Activated CD4-positive, alpha-beta T cell treated with anti-CD3 and anti-CD28 coated beads, Interleukin-2, amount 10 ng/mL, durations not matched to agents 7 days and 5 days (primary cell): ENCODE results near the gene EHF. TPM values are rescaled to one million over a fixed set of nuclear protein-coding genes. Genes with fewer than 3 reads are reported as not detected.
"Not testable (repeated sequence)": the region's sequence is repeated elsewhere in the genome, so short reads cannot be mapped to it uniquely, and the experiment has no call there.

ENCODE experiments used
- CTCF ChIA-PET: fragments of 350-600 bp; sonication (Branson Sonifier 250); formaldehyde crosslinking; loops from one replicate; lab custom pipeline; 2021; ENCODE audit warnings: antibody characterized with exemption; lab: Charles Lee
- POLR2A ChIA-PET: fragments of 350-600 bp; sonication (Branson Sonifier 250); formaldehyde crosslinking; loops from one replicate; lab custom pipeline; 2021; ENCODE audit warnings: antibody characterized with exemption; lab: Charles Lee
- DNase-seq: peaks from one replicate; pipeline ENCODE4 v3.0.0-alpha.2; 2020
- H3K27ac Mint-ChIP-seq: one replicate; pipeline ENCODE4 v1.8.0; 2021; ENCODE audit warnings: mild to moderate bottlenecking, moderate library complexity, mixed read lengths
- H3K27me3 Mint-ChIP-seq: one replicate; pipeline ENCODE4 v1.8.0; 2021; ENCODE audit warnings: mixed read lengths
- H3K36me3 Mint-ChIP-seq: one replicate; pipeline ENCODE4 v1.8.0; 2021; ENCODE audit warnings: low read depth, mixed read lengths
- H3K4me1 Mint-ChIP-seq: one replicate; pipeline ENCODE4 v1.8.0; 2021; ENCODE audit warnings: mixed read lengths
- H3K4me3 Mint-ChIP-seq: one replicate; pipeline ENCODE4 v1.8.0; 2021; ENCODE audit warnings: mild to moderate bottlenecking, moderate library complexity, mixed read lengths
- H3K9me3 Mint-ChIP-seq: one replicate; pipeline ENCODE4 v1.8.0; 2021; ENCODE audit warnings: mixed read lengths
- total RNA-seq, 2 experiments: library from RNA; stranded (reverse); gene quantifications; one replicate each; pipeline ENCODE4 v1.2.3, GENCODE V29; 2021

EHF gene
- total RNA-seq, 2 experiments from 2014 or later, result 0.47 TPM; not detected in 1

DNA sequence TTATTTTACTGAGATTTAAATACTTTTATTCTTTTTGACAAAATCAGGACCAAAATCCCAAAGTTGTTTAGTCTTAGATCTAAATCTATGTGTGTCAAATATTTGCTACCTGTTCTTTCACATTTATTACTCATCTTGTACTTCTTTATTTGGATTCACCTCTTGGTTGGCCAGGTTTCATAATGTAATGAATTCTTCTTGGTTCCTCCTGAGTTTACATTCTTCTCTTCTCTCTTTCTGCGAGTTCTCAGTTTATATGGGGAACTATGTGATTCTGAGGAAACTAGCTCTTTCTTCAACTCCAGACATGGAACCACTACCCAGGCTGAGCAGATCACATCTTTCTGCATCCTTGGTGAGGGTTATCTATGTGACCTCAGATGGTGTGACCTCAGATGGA, 50.2 kb downstream of the EHF start:
- Mint-ChIP-seq H3K27me3 (peaks cover 53% of the 10 kb centered on the region), H3K9me3 (no peaks in the 10 kb centered on the region), H3K27ac (no peak overlapping the region), H3K4me1 (peaks cover 5% of the 10 kb centered on the region), H3K36me3 (no peaks in the 10 kb centered on the region), H3K4me3 (no peak overlapping the region)
- ChIA-PET CTCF (no interaction called here), POLR2A (no interaction called here)
- DNase-seq, result no peak

GRCh38 chr11:34671946-34672345, 51.1 kb downstream of the EHF start:
- Mint-ChIP-seq H3K27me3 (peaks cover 55% of the 10 kb centered on the region), H3K27ac (no peak overlapping the region), H3K4me1 (peaks cover 5% of the 10 kb centered on the region), H3K36me3 (no peaks in the 10 kb centered on the region), H3K4me3 (no peak overlapping the region), H3K9me3 (no peaks in the 10 kb centered on the region)
- CTCF ChIA-PET, result interaction anchor here (1.2 kb wide), 1 partner anchor 17 kb away, joined by 3 read pairs; no protein-coding TSS in a partner anchor
- no peak for DNase-seq
- POLR2A ChIA-PET, result no interaction called here

- ChIA-PET POLR2A (no interaction called here), CTCF (no interaction called here)
- Mint-ChIP-seq H3K4me3 (no peak overlapping the region), H3K27ac (no peak overlapping the region), H3K27me3 (peaks cover 51% of the 10 kb centered on the region), H3K9me3 (no peaks in the 10 kb centered on the region), H3K36me3 (no peaks in the 10 kb centered on the region), H3K4me1 (peaks cover 5% of the 10 kb centered on the region)
- DNase-seq, result no peak
These were observed 53.1 kb downstream of the EHF start for GRCh38 chr11:34674038-34674437.

- H3K27me3 Mint-ChIP-seq, result peaks cover 45% of the 10 kb centered on the region
- H3K4me1 Mint-ChIP-seq, result no peaks in the 10 kb centered on the region
- CTCF ChIA-PET, result no interaction called here
- POLR2A ChIA-PET, result no interaction called here
- no peaks in the 10 kb centered on the region for H3K36me3 Mint-ChIP-seq
- no peaks in the 10 kb centered on the region for H3K9me3 Mint-ChIP-seq
- H3K27ac Mint-ChIP-seq, result no peak overlapping the region
- no peak for DNase-seq
- no peak overlapping the region for H3K4me3 Mint-ChIP-seq
These were observed 55.3 kb downstream of the EHF start for GRCh38 chr11:34676227-34676626.

- Mint-ChIP-seq H3K27ac (no peak overlapping the region), H3K36me3 (no peaks in the 10 kb centered on the region), H3K9me3 (no peaks in the 10 kb centered on the region), H3K4me3 (no peak overlapping the region), H3K4me1 (no peaks in the 10 kb centered on the region), H3K27me3 (peaks cover 24% of the 10 kb centered on the region)
- POLR2A ChIA-PET, result interaction anchor here (0.7 kb wide), 1 partner anchor 674 kb away, joined by 3 read pairs; no protein-coding TSS in a partner anchor
- CTCF ChIA-PET, result interaction anchor here (0.8 to 1.1 kb wide), 2 partner anchors 18 to 39 kb away, joined by 3 read pairs; no protein-coding TSS in a partner anchor
- DNase-seq, result no peak
These were observed 58.8 kb downstream of the EHF start for GRCh38 chr11:34679681-34680080.

GRCh38 chr11:34680206-34680605, 59.3 kb downstream of the EHF start:
- no peaks in the 10 kb centered on the region for H3K9me3 Mint-ChIP-seq
- H3K27me3 Mint-ChIP-seq, result peaks cover 19% of the 10 kb centered on the region
- no peaks in the 10 kb centered on the region for H3K36me3 Mint-ChIP-seq
- POLR2A ChIA-PET, result interaction anchor here (0.7 kb wide), 1 partner anchor 673 kb away, joined by 3 read pairs; no protein-coding TSS in a partner anchor
- CTCF ChIA-PET, result interaction anchor here (0.8 to 1.1 kb wide), 2 partner anchors 18 to 40 kb away, joined by 3 read pairs; no protein-coding TSS in a partner anchor
- DNase-seq, result no peak
- no peaks in the 10 kb centered on the region for H3K4me1 Mint-ChIP-seq
- H3K27ac Mint-ChIP-seq, result no peak overlapping the region
- no peak overlapping the region for H3K4me3 Mint-ChIP-seq

GRCh38 chr11:34680918-34681586, 60.2 kb downstream of the EHF start:
- H3K27ac Mint-ChIP-seq, result no peak overlapping the region
- H3K4me3 Mint-ChIP-seq, result no peak overlapping the region
- DNase-seq, result no peak
- no peaks in the 10 kb centered on the region for H3K9me3 Mint-ChIP-seq
- CTCF ChIA-PET, result no interaction called here
- POLR2A ChIA-PET, result no interaction called here
- H3K27me3 Mint-ChIP-seq, result peaks cover 11% of the 10 kb centered on the region
- no peaks in the 10 kb centered on the region for H3K36me3 Mint-ChIP-seq
- no peaks in the 10 kb centered on the region for H3K4me1 Mint-ChIP-seq

- Mint-ChIP-seq H3K9me3 (no peaks in the 10 kb centered on the region), H3K36me3 (no peaks in the 10 kb centered on the region), H3K27me3 (peaks cover 2% of the 10 kb centered on the region), H3K4me1 (no peaks in the 10 kb centered on the region), H3K27ac (no peak overlapping the region), H3K4me3 (no peak overlapping the region)
- CTCF ChIA-PET, result no interaction called here
- POLR2A ChIA-PET, result no interaction called here
- DNase-seq, result no peak
These were observed 61.9 kb downstream of the EHF start for GRCh38 chr11:34682825-34683224.

DNA sequence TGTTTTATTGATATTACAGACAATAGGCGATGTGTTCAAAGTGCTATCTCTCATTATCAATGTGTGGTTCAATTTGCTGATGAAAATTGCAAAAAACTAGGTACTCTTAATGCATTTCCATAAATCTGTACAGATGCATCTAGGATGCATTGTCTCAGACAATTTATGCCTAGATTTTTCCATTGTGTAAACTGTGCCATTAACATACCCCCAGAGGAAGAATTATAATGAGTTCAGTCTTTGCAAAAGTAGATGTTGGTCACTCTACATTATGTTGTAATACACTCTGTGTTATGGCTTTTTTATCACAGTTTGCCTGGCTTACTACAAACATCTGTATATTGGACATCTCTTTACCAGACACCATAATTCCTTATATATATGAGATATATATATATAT, 62.5 kb downstream of the EHF start:
- H3K4me3 Mint-ChIP-seq, result no peak overlapping the region
- POLR2A ChIA-PET, result no interaction called here
- peaks cover 2% of the 10 kb centered on the region for H3K27me3 Mint-ChIP-seq
- H3K36me3 Mint-ChIP-seq, result no peaks in the 10 kb centered on the region
- no peaks in the 10 kb centered on the region for H3K9me3 Mint-ChIP-seq
- H3K27ac Mint-ChIP-seq, result no peak overlapping the region
- CTCF ChIA-PET, result no interaction called here
- no peak for DNase-seq
- no peaks in the 10 kb centered on the region for H3K4me1 Mint-ChIP-seq

- DNase-seq, result no peak
- Mint-ChIP-seq H3K36me3 (no peaks in the 10 kb centered on the region), H3K27ac (no peak overlapping the region), H3K4me3 (no peak overlapping the region), H3K27me3 (peaks cover 2% of the 10 kb centered on the region), H3K4me1 (no peaks in the 10 kb centered on the region), H3K9me3 (no peaks in the 10 kb centered on the region)
- ChIA-PET POLR2A (no interaction called here), CTCF (no interaction called here)
These were observed 65.0 kb downstream of the EHF start for GRCh38 chr11:34685864-34686263.

DNA sequence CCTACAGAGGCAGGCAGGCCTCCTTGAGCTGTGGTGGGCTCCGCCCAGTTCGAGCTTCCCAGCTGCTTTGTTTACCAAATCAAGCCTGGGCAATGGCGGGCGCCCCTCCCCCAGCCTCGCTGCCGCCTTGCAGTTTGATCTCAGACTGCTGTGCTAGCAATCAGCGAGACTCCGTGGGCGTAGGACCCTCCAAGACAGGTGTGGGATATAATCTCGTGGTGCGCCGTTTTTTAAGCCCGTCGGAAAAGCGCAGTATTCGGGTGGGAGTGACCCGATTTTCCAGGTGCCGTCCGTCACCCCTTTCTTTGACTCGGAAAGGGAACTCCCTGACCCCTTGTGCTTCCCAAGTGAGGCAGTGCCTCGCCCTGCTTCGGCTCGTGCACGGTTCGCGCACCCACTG, 71.4 kb downstream of the EHF start:
- H3K9me3 Mint-ChIP-seq, H3K36me3 Mint-ChIP-seq, H3K4me1 Mint-ChIP-seq, H3K27ac Mint-ChIP-seq, CTCF ChIA-PET, POLR2A ChIA-PET, DNase-seq, H3K4me3 Mint-ChIP-seq, H3K27me3 Mint-ChIP-seq: not testable (repeated sequence)

DNA sequence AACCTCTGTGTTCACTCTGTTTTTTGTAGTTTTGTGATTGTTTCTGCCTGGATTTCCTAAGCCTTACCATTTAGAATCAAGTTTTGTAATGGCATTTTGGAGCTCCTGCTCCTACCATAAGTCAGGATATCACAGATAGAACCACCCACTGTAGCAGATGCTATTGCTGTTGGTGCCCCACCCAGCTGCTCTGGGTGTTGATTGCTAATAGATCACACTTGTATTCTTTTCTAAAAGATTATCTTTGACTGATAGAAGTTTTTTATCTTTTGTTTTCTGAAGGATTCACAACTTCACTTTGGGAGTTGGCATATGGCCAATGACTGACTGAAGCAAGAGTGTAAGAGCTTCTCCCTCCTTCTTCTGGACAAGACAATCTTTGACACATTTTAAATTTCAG, 76.0 kb downstream of the EHF start:
- H3K36me3 Mint-ChIP-seq, result no peaks in the 10 kb centered on the region
- no peak for DNase-seq
- no peak overlapping the region for H3K4me3 Mint-ChIP-seq
- CTCF ChIA-PET, result no interaction called here
- POLR2A ChIA-PET, result interaction anchor here (0.6 kb wide), 1 partner anchor 133 kb away, joined by 3 read pairs; no protein-coding TSS in a partner anchor
- no peaks in the 10 kb centered on the region for H3K9me3 Mint-ChIP-seq
- peaks cover 5% of the 10 kb centered on the region for H3K27me3 Mint-ChIP-seq
- H3K27ac Mint-ChIP-seq, result no peak overlapping the region
- no peaks in the 10 kb centered on the region for H3K4me1 Mint-ChIP-seq

- CTCF ChIA-PET, result interaction anchor here (0.6 kb wide), 1 partner anchor 1090 kb away, joined by 3 read pairs; no protein-coding TSS in a partner anchor
- H3K9me3 Mint-ChIP-seq, result peaks cover 2% of the 10 kb centered on the region
- peaks cover 20% of the 10 kb centered on the region for H3K27me3 Mint-ChIP-seq
- no peak overlapping the region for H3K27ac Mint-ChIP-seq
- no peak overlapping the region for H3K4me3 Mint-ChIP-seq
- no peaks in the 10 kb centered on the region for H3K36me3 Mint-ChIP-seq
- POLR2A ChIA-PET, result no interaction called here
- DNase-seq, result no peak
- H3K4me1 Mint-ChIP-seq, result no peaks in the 10 kb centered on the region
These were observed 86.0 kb downstream of the EHF start for GRCh38 chr11:34706709-34707461.
